Urothelium cell line (cell line): ENCODE data around the gene TUBD1.

Source experiments
- DNase-seq: peaks from one replicate; pipeline ENCODE4 v3.0.0; 2011; ENCODE audit warnings: low spot score, mixed read lengths
- FAIRE-seq: peaks from 2 replicates; lab custom pipeline; 2011; peaks lifted over from hg19 to GRCh38; lab: Jason Lieb, UNC

The TUBD1 gene

DNA sequence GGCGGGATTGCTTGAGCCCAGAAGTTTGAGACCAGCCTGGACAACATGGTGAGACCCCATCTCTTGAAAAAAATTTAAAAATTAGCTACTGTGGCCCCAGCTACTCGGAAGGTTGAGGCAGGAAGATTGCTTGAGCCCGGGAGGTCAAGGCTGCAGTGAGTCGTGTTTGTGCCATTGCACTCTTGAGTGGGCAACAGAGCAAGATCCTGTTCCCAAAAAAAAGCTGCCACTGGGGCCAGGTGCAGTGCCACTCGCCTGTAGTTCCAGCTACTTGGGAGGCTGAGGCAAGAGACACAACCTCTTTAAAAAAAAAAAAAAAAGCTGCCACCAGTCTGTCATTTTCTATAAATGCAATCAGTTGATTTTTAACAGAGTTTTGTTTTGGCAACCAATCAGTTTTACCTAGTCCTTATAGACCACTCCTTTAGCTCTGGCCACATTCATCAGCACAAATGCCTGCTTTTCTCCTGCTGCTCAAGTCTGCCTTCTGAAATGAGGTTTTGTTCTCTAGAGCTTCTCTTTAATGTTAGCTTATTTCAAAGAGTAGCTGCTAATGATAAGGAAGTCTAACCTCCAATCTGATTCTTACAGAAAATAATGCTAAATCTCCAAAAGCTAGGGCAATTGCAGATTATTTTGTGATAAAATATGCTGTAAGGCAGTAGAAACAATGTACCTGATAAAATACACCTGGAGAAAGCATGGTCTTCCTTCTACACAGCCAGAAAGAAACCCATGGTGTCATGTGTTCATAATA, 64.8 kb downstream of the TUBD1 start:
- DNase-seq (no peak), FAIRE-seq (no peak)

DNA sequence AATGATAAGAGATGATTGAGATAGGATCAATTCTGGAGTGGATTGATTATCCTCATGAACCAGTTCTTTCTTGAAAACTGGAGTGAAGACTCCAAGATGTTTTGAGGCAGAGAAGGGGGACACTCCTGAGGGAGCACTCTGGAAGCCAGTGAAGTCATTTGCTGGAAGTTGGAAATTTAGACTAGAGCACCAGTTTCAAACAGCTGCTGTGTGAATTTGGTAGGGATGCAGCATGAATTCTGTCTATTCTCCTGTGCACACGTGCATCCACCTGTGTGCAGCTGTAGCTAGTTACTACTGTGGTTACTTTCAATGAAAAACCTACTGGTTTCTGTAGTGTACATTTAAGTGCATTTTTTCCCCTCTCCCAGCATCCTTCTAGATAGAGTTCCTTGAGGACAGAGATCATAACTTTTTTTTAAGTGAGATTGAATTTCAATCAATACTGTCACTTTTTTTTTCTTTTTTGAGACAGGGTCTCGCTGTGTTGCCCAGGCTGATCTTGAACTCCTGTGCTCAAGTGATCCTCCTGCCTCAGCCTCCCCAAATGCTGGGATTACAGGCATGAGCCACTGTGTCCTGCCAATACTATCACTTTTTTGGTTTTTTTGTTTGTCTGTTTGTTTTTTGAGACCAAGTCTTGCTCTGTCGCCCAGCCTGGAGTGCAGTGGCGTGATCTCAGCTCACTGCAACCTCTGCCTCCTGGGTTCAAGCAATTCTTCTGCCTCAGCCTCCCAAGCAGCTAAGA, 65.9 kb downstream of the TUBD1 start:
- FAIRE-seq (no peak), DNase-seq (no peak)

DNA sequence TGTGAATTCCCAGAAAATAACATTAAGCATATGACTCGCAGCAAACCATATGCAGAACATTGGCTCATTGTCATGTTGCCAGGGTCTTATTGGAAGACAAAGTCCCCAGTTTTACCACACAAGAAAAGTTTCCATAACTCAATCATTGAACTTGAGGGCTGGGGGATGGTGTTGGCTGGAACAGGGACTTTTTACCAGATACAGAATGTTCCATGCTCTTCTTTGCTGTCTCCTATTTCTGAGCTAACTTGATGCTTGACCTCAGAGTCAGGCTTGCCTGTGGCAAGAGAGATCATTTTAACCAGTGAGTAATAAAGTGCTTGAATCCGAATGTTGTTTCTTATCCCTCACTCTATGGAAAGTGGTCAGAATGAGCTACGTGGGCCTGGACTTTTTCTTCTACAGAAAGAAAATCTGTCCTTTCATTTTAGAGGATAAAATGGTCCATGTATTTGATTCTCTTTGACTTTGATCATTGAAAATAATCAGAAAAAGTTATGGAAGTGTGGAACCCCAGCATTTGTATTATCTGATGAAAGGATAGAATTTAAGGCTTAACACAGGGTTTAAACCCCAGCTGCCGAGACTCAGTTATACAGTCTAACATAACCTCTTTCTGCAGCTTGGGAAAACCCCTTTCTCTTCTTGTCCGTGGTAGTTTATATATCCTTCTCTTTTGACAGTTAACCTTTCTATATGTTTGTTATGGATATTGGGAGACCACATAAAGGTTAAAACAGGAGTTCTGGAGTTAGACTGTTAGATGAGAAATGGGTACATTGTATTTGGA, 67.0 kb downstream of the TUBD1 start:
- DNase-seq (no peak), FAIRE-seq (no peak)

DNA sequence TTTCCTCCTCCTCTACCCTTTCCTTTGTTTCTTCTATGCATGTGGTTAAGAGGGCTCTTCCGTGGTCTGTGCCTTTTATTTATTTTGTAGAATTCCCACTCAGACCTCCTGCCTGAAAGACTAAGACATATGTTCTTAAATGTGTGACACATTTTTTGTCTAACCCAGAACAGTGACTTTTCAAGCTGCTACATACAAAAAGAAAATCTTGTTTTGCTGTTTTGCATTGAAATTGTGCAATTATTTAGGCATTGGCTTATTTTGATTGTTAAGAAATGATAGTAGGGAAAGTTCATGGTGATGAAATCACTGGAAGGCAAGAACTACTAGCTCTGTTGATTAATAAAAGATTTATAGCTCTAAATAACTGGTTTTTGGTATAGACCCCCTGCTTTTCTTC, 76.8 kb downstream of the TUBD1 start:
- DNase-seq (no peak), FAIRE-seq (no peak)

DNA sequence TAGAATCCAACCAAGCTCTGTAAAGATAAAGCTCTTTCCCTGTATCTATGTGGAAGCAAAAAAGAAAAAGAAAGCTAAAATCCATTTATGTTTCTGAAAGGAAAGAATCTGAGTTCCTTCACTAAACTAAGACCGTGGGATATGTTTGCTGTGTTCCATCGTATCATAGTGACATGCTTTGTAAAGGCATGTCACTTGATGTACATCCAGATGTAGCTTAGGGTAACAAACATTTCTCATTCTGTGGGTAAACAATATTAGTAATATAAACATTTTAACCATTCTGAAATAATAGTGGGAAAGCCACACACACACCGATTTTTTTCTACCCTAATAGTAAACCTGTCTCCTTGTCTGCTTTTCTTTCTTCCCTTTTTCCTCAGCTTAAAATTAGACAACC, 78.1 kb downstream of the TUBD1 start:
- FAIRE-seq (peak; percentile 17), DNase-seq (no peak)

DNA sequence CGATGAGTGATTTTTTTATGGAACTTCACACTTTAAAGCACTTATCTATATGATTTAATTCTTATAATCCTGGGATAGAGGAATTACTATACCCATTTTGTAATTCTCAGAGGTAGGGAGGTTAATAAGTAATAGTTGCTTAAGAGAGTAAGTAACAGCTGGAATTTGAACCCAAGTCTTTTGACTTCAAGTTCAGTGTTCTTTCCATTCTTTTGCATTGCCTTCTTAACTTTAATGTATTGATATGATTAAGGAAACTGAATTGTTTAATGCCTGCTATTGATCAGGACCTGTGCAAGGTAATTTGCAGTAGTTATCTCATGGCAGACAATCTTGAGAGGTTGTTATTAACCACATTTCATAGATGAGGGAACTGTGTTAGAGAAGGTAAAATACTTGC, 78.5 kb downstream of the TUBD1 start:
- no peak for FAIRE-seq
- DNase-seq = no peak

DNA sequence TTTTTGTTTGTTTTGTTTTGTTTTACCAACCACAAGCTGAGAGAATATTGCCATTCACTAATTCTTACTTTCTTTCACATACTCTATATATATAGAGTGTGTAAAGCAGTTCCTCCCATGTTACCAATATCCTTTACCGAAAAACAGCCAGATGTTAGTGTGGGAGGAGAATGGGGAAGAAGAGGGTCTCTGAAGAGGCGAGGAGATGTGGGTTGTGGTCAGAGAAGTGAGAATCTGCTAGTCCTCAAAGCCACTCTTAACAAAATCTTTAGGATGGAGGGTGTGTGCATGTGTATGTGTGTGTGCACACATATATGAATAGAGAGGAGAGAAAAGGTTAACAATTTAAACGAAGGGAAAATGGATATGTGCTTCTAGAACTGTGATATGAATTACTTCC, 80.6 kb downstream of the TUBD1 start:
- DNase-seq (no peak), FAIRE-seq (no peak)

DNA sequence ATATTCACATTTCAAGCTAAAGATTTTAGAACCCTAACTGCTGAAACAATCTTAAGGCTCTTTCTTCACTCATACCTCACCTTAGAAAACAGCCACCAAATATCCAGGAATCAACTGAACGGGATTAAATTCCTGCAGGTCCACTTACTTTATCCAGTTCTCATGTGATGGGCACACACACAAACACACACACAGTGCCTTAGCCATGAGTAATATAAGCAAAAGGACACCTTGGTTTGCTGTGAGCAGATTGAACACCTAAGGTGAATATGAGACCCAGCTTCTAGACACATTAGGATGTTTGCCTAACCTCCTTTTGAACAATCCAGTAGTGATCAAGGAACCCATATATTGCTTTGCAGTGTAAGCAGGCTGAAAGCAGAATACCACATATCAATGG, 81.5 kb downstream of the TUBD1 start:
- DNase-seq = no peak
- peak; percentile 5 for FAIRE-seq

DNA sequence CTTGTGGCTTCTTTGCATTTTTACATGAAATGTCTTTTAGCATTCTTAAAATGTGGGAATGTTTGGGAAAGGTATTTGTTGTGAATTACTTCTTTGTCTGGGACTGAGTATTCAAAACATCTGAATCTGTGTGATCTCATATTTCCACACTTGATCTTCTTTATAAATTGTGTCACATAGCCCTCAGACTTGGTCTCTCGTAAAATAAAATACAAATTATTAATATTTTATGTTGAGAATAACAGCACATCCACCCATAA, 81.9 kb downstream of the TUBD1 start:
- FAIRE-seq = no peak

More for the DNA sequence above, 81.9 kb downstream of the TUBD1 start:
- no peak for DNase-seq
